SU-DHL-6 (cell line): Measurements from ENCODE around the gene NEUROG1.
A peak's percentile ranks its signal among the peaks of the same experiment; 100 is the strongest.

Experiments used
- EZH2phosphoT487 ChIP-seq: fragments of 200-600 bp; sonication (generic), shearing (Covaris generic); conservative IDR thresholded peaks from 2 replicates; pipeline ENCODE4 v1.6.1; 2018; ENCODE audit warnings: mild to moderate bottlenecking, antibody characterized with exemption, low read length, moderate library complexity, mixed read lengths
- TF ChIP-seq, protein P1 (sequence below): fragments of 200-600 bp; sonication (generic); IDR thresholded peaks from one replicate; pipeline ENCODE4 v1.5.1; 2017; ENCODE audit warnings: antibody characterized with exemption, mild to moderate bottlenecking, low read length, moderate library complexity; ENCODE audit not compliant: insufficient read depth, poor library complexity, severe bottlenecking

DNA sequence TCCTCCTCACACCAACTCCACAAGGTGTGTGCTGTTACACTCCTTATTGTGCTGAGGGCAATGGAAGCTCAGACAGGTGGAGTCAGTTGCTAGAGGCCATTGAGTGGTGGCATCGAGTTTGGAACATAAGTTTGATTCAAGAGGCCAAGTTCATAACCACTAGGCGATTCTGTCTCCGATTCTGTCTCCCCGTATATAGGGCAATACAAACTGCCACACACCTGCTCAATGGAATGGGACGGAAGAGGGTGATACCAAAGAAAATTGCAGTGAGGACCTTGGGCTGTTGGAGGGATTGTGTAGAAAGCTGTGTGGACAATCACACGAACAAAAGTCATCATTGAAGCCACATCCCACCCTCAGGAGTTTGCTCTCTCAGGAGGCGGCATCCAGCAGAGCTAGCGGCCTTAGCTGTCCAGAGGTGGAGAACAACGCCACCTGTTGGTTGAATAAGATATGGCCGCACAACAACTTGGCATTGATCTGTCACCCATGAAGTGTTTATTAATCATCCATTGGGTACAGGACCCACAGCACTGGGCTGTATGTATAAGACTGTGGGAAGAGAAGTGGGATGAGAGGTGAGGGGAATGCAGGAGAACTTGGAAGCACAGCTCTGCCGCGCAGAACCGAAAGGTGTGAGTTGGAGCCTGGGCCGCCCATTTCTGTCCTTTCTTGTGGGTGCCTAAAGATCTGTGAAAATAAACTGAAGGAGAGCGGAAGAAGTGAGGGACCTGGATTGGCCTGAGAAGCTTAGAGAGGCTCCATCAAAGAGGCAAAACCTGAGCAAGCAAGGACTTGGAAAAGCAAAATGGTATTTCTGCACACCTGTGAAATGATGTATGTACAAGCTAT, 16.1 kb upstream of the NEUROG1 start:
- TF ChIP-seq, protein P1, sequence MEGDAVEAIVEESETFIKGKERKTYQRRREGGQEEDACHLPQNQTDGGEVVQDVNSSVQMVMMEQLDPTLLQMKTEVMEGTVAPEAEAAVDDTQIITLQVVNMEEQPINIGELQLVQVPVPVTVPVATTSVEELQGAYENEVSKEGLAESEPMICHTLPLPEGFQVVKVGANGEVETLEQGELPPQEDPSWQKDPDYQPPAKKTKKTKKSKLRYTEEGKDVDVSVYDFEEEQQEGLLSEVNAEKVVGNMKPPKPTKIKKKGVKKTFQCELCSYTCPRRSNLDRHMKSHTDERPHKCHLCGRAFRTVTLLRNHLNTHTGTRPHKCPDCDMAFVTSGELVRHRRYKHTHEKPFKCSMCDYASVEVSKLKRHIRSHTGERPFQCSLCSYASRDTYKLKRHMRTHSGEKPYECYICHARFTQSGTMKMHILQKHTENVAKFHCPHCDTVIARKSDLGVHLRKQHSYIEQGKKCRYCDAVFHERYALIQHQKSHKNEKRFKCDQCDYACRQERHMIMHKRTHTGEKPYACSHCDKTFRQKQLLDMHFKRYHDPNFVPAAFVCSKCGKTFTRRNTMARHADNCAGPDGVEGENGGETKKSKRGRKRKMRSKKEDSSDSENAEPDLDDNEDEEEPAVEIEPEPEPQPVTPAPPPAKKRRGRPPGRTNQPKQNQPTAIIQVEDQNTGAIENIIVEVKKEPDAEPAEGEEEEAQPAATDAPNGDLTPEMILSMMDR: peak; percentile 79
- TF ChIP-seq EZH2phosphoT487: no peak
